Tibial artery (tissue), 4 donors: ENCODE data around the gene MED13.
"Not testable (repeated sequence)": the region's sequence is repeated elsewhere in the genome, so short reads cannot be mapped to it uniquely, and the experiment has no call there.

Experiments used
- DNase-seq, 2 donors: peaks; one replicate each; pipeline ENCODE4 v3.0.0-alpha.2; 2019
- H3K27ac ChIP-seq, 2 donors: fragments of 200-600 bp; sonication (generic) in 1 of 2; 1 replicate in 1 of 2; 2 replicates in 1 of 2; pipeline ENCODE4 v1.5.1; 2018 to 2019; ENCODE audit warnings: mild to moderate bottlenecking in 1 of 2
- H3K27me3 ChIP-seq, 2 donors: fragments of 200-600 bp; sonication (generic) in 1 of 2; one replicate each; pipeline versions ENCODE4 v1.5.1 to v1.6.0; 2016 to 2019
- H3K36me3 ChIP-seq, 3 donors: fragments of 200-600 bp; sonication (generic) in 2 of 3; one replicate each; pipeline ENCODE4 v1.5.1; 2016 to 2019; ENCODE audit warnings: mild to moderate bottlenecking in 2 of 3
- H3K4me1 ChIP-seq, 4 donors: fragments of 200-600 bp; sonication (generic) in 2 of 4; 1 replicate in 3 of 4; 2 replicates in 1 of 4; pipeline ENCODE4 v1.5.1; 2016 to 2019
- H3K4me3 ChIP-seq, 2 donors: fragments of 200-600 bp; sonication (generic) in 1 of 2; 1 replicate in 1 of 2; 2 replicates in 1 of 2; pipeline ENCODE4 v1.5.1; 2018 to 2019; ENCODE audit warnings: mild to moderate bottlenecking in 2 of 2
- H3K9me3 ChIP-seq, 3 donors: fragments of 200-600 bp; sonication (generic) in 1 of 3; one replicate each; pipeline ENCODE4 v1.5.1; 2016 to 2019
- intact Hi-C: fragments of 100-400 bp; cut with DNase I; formaldehyde crosslinking; loops from one replicate; pipeline ENCODE4 v1.15.0; 2023; ENCODE audit warnings: low total_unique reads
- TF ChIP-seq, protein P1 (sequence below), 2 experiments: fragments of 200-600 bp in 1 of 2; fragments of 450-650 bp in 1 of 2; IDR thresholded peaks; one replicate each; pipeline ENCODE4 v1.5.1; 2017 to 2019; ENCODE audit warnings: antibody characterized with exemption in 2 of 2, mild to moderate bottlenecking in 1 of 2, moderate library complexity in 1 of 2

MED13 gene

DNA sequence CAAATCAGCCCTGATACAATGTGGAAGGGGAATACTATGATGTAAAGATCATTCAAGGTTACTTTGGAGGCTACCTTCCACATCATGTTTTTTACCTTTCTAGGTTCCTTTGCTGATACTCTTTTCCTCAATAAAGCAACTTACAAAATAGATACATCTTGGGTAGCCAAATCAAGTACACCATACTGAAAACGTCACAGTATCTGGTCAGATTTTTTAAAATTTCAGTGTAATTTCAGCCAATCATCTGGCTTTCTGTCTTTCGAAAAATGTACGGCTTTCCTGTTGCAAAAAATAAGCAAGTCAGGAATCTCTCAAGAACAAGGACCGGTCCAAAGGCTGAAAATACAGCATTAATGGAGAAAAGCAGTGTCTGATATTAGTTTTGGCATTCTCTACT lies 15.6 kb upstream of the MED13 start:
- Histone ChIP-seq H3K9me3 (no peaks in the 10 kb centered on the region), H3K27me3 (peaks cover 0 to 4% of the 10 kb centered on the region in 2 donors), H3K4me1 (no peaks in the 10 kb centered on the region), H3K27ac (no peak overlapping the region), H3K4me3 (no peak overlapping the region), H3K36me3 (no peaks in the 10 kb centered on the region)
- TF ChIP-seq, protein P1, sequence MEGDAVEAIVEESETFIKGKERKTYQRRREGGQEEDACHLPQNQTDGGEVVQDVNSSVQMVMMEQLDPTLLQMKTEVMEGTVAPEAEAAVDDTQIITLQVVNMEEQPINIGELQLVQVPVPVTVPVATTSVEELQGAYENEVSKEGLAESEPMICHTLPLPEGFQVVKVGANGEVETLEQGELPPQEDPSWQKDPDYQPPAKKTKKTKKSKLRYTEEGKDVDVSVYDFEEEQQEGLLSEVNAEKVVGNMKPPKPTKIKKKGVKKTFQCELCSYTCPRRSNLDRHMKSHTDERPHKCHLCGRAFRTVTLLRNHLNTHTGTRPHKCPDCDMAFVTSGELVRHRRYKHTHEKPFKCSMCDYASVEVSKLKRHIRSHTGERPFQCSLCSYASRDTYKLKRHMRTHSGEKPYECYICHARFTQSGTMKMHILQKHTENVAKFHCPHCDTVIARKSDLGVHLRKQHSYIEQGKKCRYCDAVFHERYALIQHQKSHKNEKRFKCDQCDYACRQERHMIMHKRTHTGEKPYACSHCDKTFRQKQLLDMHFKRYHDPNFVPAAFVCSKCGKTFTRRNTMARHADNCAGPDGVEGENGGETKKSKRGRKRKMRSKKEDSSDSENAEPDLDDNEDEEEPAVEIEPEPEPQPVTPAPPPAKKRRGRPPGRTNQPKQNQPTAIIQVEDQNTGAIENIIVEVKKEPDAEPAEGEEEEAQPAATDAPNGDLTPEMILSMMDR (IDR thresholded peaks at IDR 0.05) = no peak
- intact Hi-C loops = no loop called here
- DNase-seq = no peak

DNA sequence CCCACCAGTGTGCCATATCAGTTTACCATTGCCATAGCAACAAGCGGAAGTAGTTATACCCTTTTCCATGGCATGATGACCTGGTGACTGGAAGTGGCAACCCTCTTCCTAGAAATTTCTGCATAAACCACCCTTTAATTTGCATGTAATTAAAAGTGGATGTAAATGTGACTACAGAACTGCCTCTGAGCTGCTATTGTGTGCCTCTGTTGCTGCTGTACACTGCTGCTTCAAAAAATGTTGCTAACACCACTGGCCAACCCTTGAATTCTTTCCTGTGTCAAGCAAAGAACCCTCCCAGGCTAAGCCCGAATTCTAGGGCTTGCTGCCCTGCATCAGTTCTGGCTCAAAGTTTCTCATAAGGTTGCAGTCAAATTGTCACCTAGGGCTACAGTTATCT lies 12.9 kb upstream of the MED13 start:
- H3K27ac ChIP-seq = no peak overlapping the region
- H3K27me3 ChIP-seq = peaks cover 0 to 4% of the 10 kb centered on the region in 2 donors
- H3K4me3 ChIP-seq = no peak overlapping the region
- intact Hi-C loops = no loop called here
- H3K36me3 ChIP-seq = no peaks in the 10 kb centered on the region
- no peaks in the 10 kb centered on the region for H3K9me3 ChIP-seq
- TF ChIP-seq, protein P1 (IDR thresholded peaks at IDR 0.05) = no peak
- no peak for DNase-seq
- no peaks in the 10 kb centered on the region for H3K4me1 ChIP-seq

DNA sequence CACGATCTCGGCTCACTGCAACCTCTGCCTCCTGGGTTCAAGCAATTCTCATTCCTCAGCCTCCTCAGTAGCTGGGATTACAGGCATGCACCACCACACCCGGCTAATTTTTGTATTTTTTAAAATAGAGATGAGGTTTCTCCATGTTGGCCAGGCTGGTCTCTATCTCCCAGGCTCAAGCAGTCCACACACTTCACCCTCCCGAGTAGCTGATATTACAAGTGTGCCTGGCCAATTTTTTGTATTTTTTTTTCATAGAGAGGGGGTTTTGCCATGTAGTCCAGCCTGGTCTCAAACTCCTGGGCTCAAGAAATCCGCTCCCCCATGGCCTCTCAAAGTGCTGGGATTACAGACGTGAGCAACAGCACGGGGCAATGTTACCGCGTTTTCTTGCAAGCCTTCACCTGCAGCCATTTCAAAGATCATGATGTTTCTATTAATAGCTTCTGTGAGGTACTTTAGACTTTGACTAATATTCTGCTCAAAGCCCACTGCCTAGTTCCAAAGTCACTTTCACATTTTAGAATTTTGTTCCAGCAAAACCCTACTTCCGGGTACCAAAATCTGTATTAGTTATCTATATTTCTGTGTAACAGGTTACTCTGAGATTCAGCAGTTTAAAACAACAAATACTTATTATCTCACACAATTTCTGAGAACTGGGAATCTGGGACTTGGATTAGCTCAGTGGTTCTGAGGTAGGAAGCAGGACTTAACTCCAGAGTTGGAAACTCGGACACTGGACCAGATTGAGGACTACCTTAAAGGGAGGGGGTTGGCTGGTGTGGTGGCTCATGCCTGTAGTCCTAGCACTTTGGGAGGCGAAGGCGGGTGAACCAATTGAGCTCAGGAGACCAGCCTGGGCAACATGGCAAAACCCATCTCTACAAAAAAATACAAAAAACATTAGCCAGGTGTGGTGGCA lies 12.0 kb upstream of the MED13 start:
- Histone ChIP-seq H3K27me3 (peaks cover 0 to 3% of the 10 kb centered on the region in 2 donors), H3K9me3 (no peaks in the 10 kb centered on the region), H3K4me1 (no peaks in the 10 kb centered on the region), H3K36me3 (no peaks in the 10 kb centered on the region), H3K4me3 (no peak overlapping the region), H3K27ac (no peak overlapping the region)
- TF ChIP-seq, protein P1 (IDR thresholded peaks at IDR 0.05) = no peak
- no peak for DNase-seq
- intact Hi-C loops = no loop called here

DNA sequence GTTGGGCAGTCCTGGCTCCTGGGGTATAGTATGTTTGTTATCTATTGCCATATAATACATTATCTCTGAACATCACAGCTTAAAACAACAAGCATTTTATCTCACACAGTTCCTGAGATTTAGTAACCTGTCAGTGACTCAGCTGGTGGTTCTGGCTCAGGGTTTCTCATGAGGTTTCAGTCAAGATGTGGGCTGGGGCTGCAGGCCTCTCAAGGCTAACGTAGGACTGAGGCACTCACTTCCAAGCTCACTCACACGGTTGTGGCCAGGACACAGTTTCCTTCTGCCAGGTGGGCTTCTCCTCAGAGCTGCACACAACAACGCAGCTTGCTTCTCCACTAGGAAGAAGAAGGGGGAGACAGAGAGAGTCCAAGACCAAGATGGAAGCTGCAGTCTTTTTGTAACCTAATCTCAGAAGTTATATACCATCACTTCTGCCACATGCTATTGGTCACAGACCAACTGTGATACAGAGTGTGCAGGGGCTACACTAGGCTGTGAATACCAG lies 10.3 kb upstream of the MED13 start:
- no peak for DNase-seq
- no peaks in the 10 kb centered on the region for H3K36me3 ChIP-seq
- intact Hi-C loops = no loop called here
- H3K4me3 ChIP-seq = no peak overlapping the region
- no peaks in the 10 kb centered on the region for H3K4me1 ChIP-seq
- TF ChIP-seq, protein P1 (IDR thresholded peaks at IDR 0.05) = no peak
- no peak overlapping the region for H3K27ac ChIP-seq
- no peaks in the 10 kb centered on the region for H3K9me3 ChIP-seq
- no peaks in the 10 kb centered on the region for H3K27me3 ChIP-seq

DNA sequence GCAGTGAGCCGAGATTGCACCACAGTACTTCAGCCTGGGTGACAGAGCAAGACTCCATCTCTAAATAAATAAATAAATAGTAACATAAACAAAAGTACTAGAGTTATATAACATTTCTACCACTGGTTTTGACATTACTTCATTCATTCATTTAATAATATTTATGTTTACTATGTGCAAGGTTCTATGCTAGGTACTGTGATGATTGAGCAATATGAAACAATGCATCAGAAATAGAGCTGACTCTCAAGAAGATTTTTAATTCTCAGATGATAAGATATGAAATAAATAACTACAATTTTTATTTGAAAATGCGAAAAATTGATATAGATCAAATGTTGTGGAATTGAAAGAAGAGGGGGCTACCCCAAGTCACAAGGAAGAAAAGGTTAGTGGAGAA lies 8.9 kb upstream of the MED13 start:
- Histone ChIP-seq H3K27ac (no peak overlapping the region), H3K27me3 (no peaks in the 10 kb centered on the region), H3K4me1 (no peaks in the 10 kb centered on the region), H3K9me3 (no peaks in the 10 kb centered on the region), H3K4me3 (no peak overlapping the region), H3K36me3 (no peaks in the 10 kb centered on the region)
- TF ChIP-seq, protein P1 (IDR thresholded peaks at IDR 0.05) = no peak
- intact Hi-C loops = no loop called here
- DNase-seq = no peak

DNA sequence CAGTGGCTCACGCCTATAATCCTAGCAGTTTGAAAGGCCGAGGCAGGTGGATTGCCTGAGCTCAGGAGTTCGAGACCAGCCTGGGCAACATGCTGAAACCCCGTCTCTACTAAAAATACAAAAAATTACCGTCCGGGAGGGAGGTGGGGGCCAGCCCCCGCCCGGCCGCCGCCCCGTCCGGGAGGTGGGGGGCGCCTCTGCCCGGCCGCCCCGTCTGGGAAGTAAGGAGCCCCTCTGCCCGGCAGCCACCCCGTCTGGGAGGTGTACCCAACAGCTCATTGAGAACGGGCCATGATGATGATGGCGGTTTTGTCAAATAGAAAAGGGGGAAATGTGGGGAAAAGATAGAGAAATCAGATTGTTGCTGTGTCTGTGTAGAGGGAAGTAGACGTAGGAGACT lies 7.8 kb upstream of the MED13 start:
- DNase-seq, H3K36me3 ChIP-seq, intact Hi-C loops, H3K4me3 ChIP-seq, H3K9me3 ChIP-seq, H3K4me1 ChIP-seq, H3K27ac ChIP-seq, H3K27me3 ChIP-seq: not testable (repeated sequence)
